ENCODE results near the gene PIK3C2B.
A peak's percentile ranks its signal among the peaks of the same experiment; 100 is the strongest.
"Not testable (repeated sequence)": the region's sequence is repeated elsewhere in the genome, so short reads cannot be mapped to it uniquely, and the experiment has no call there.

Gene PIK3C2B

DNA sequence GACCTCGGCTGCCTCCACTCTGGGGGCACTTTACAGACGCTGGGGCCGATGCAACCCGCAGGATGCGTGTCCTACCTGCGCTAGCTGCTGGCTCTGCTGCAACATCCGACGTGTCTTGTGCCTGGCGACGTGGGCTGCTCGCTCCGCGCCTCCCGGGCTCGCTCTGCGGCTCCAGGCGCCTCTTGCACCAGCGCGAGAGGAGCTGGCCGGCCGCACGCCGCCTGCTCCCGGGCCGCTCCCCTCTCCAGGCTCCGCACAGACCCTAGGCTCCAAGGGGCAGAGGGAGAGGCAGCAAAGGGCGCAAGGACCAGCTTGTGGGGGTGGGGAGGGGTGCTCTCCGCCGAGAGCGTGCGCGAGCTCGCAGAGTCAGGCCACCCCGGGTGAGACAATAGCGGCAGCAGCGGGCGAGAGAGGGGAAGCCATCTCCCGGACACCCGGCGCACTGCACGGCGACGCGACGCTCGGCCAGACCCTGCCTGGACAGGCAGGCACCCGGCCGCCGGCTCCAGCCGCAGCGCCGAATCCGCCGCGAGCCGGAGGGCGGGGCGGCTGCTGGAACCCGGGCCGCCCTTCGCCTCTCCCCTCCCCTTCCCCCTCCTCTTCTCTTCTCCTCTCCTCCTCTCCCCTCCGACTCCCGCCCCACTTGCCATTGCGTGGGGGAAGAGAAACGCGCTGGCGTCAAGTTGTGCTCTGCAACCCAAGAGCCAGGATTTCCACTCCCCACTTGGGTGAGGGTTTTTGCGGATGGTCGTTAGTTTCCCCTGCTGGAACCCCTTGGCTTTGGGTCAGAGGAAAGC lies at the start of gene PIK3C2B:
PIK3C2B (minus strand) TSS at position 525 of the 797 bp plus-strand sequence. CDS start 25,003 bp downstream, outside the sequence.
- peak; percentile 49 for DNase-seq (ENCODE audit: low read depth)

- no peak for DNase-seq (ENCODE audit: low read depth)
These were observed 49.7 kb upstream of the PIK3C2B start for GRCh38 chr1:204544321-204544720.

- no peak for DNase-seq (ENCODE audit: low read depth)
These were observed 47.0 kb upstream of the PIK3C2B start for GRCh38 chr1:204541626-204542025.

- DNase-seq (ENCODE audit: low read depth): no peak
These were observed 38.2 kb upstream of the PIK3C2B start for GRCh38 chr1:204532832-204533231.

DNA sequence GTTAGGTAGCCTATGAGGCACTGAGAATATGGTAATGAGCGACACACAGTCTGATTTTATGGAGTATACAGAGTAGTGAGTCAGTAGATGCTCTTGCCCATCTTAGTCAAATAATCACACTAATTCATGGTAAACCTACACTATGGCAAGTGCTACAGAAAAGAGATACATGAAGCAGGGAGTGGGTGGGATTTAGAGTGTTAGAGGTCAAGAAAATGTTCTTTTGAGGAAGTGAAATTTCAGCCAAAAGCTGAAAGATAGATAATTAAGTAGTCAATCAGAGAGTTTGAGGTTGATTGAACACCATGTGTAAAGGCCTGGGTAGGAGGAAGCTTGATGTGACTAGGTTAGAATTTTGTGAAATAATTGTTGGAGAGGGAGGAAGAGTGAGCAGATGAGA lies 36.3 kb upstream of the PIK3C2B start:
- DNase-seq (ENCODE audit: low read depth): no peak

GRCh38 chr1:204529371-204529895 lies 34.8 kb upstream of the PIK3C2B start:
- no peak for DNase-seq (ENCODE audit: low read depth)

DNA sequence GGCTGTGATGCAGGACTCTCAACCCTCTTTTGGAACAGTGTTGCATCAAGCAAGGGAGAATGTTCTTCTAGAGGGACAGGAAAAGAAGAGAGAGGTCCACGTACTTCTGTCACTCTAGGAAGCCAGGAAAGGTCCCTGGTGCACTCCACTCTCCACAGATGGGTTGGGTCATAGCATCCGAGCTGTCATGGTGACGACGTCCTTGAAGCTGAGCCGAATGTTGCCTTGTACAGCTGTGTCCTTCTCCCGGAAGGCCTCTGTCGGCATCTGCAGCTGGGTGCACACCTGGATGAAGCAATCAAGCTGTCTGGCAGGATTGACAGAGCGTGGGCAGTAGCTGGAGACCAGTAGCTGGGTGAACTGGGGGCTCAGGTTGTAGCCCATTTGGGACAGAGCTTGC lies 34.1 kb upstream of the PIK3C2B start:
- DNase-seq (ENCODE audit: low read depth): no peak

- no peak for DNase-seq (ENCODE audit: low read depth)
These were observed 33.6 kb upstream of the PIK3C2B start for GRCh38 chr1:204528241-204528640.

DNA sequence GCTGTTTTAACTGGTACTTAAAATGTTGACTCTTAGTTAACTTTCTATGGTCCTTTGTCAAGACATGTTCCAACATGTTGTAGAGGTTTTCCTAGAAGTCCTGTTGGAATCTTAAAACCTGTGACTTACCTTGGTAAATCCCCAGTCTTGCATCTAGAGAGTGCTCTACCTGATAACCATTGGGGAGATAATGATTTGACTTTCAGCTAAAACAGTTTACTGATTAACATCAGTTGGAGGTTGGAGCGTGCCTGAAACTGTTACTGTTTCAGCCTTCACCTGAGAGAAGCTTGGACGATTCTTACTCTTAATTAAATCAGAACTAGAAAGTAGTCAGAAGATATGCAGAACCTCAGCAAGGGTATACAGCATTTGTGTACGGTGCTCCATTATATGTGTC lies 30.4 kb upstream of the PIK3C2B start:
- no peak for DNase-seq (ENCODE audit: low read depth)

DNA sequence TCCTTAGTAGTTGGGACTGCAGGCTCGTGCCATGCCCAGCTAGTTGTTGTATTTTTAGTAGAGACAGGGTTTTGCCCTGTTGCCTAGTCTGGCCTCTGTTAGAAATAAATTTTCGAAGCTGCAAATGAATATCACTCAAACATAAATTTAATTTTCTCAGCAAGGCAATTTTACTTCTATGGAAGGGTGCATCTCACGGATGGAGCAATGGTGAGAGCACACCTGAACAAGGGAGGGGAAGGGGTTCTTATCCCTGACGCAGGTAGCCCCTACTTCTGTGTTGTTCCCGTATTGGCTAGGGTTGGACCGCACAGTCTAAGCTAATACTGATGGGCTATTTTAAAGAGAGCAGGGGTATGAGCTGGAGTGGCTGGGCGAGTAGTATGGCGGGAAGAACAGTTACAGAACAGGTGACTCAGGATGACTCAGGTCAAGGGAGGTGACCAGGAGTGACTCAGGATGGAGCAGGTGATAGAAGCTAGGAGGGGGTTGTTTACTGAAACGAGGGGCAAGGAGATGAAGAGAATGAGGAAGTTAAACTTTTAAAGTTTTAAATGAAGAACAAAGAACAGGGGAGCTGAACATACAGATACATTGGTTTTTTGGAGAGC lies 29.1 kb upstream of the PIK3C2B start:
- DNase-seq (ENCODE audit: low read depth): no peak

DNA sequence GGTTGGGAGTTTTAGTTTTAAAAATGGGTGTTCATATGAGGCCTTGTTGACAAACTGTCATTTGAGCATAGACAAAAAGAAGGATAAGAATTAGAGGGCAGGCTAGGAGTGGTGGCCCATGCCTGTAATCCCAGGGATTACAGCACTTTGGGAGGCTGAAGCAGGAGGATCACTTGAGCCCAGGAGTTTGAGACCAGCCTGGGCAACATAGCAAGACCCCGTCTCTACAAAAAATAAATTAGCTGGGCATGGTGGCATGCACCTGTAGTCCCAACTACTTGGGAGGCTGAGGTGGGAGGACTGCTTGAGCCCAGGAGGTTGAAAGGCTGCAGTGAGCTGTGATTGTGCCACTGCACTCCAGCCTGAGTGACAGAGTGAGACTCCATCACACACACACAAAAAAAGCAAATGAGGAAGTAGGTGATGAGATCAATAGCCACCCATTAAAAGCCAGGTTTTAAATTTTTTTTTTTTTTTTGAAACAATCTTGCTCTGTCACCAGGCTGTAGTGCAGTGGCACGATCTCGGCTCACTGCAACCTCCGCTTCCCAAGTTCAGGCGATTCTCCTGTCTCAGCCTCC lies 27.4 kb upstream of the PIK3C2B start:
- DNase-seq (ENCODE audit: low read depth): not testable (repeated sequence)

- peak; percentile 40 for DNase-seq (ENCODE audit: low read depth)
These were observed 26.5 kb upstream of the PIK3C2B start for GRCh38 chr1:204520834-204521709.

DNA sequence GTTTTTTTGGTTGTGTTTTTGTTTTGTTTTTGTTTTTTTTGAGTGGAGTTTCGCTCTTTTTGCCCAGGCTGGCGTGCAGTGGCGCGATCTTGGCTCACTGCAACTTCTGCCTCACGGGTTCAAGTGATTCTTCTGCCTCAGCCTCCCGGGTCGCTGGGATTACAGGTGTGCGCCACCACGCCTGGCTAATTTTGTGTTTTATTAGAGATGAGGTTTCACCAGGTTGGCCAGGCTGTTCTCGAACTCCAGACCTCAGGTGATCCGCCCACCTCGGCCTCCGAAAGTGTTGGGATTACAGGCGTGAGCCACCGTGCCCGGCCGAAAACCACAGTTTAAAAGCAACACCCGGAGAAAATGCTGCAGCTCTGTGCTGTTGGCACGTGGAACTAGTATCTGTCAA lies 22.8 kb upstream of the PIK3C2B start:
- DNase-seq (ENCODE audit: low read depth): not testable (repeated sequence)

GRCh38 chr1:204516180-204516879 lies 21.7 kb upstream of the PIK3C2B start, which contains the start of gene MDM4:
MDM4 (plus strand) TSS chr1:204516406; CDS start chr1:204525519, 9,113 bp downstream.
- DNase-seq (ENCODE audit: low read depth): peak; percentile 85

DNA sequence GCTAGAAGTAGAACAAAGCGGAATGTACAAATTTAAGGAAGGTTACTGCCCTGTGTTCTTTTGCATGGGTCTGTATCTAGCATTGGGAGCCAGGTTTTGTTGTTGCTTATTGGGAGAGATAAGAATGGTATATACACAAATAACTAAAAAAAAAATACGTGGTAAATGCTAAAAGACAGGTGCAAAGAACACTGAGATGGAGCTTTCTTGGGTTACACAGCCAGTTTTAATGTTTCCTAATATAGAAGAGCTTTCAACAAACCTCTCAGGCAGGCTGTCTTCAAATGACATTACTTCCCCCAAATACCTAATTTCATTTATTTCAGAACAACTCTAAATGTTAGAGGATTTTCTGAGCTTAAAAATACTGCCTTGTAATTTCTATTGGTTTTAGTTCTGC lies 20.2 kb upstream of the PIK3C2B start:
- DNase-seq (ENCODE audit: low read depth): no peak

- no peak for DNase-seq (ENCODE audit: low read depth)
These were observed 18.6 kb upstream of the PIK3C2B start for GRCh38 chr1:204513117-204513716.

- DNase-seq (ENCODE audit: low read depth): no peak
These were observed 16.8 kb upstream of the PIK3C2B start for GRCh38 chr1:204511366-204511765.

DNA sequence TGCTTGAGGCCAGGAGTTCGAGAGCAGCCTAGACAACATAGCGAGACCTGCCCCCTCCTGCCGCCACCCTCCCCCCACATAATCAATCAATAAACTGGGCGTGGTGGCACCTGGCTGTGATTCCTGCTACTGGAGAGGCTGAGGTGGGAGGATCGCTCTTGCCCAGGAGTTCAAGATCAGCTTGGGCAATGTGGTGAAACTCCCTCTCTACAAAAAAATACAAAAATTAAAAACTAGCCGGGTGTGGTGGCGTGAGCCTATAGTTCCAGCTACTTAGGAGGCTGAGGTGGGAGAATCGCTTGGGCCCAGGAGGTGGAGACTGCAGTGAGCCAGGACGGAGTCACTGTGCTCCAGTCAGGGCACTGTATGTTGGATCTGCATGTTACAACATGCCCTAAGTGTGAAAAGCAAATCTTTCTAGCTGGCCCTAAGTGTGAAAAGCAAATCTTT lies 14.6 kb upstream of the PIK3C2B start:
- no peak for DNase-seq (ENCODE audit: low read depth)

DNA sequence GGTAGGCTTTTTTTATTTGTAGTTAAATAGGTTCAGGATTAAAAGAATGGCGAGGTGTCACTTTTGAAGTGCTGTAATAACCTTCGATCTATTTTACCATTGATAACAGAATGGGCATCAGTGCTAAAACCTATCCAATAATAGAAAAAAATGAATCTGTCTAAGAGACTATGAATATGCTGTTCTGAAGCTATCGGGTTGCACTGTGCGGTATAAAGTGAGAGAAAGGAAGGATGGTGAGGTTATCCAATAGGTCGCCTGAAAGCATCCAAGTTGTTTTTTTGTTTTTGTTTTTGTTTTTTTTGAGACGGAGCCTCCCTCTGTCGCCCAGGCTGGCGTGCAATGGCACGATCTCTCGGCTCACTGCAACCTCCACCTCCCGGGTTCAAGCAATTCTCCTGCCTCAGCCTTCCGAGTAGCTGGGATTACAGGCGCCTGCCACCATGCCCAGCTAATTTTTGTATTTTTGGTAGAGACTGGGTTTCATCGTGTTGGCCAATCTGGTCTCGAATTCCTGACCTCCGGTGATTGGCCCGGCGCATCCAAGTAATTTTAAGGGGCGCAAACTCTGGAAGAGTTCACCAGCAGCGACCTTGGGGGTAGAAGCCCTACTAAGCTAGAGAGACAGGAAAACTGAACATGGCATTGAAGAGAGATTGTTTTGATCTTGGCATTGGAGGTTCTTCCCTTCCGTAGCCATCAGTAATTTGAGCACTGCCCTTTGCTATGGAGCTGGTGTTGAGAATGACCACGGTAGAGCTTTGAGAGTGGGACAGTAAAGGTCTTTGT lies 12.9 kb upstream of the PIK3C2B start:
- DNase-seq (ENCODE audit: low read depth): no peak

- DNase-seq (ENCODE audit: low read depth): peak; percentile 70
These were observed 12.3 kb upstream of the PIK3C2B start for GRCh38 chr1:204506969-204507316.

Measured in activated T-helper 1 cell treated with Interleukin-2 at 50 U/mL for 16 hours (primary cell).